HUES6 (cell line): Measurements from ENCODE around the gene CARNS1.
"Not testable (repeated sequence)": the region's sequence is repeated elsewhere in the genome, so short reads cannot be mapped to it uniquely, and the experiment has no call there.

Experiments
- H3K27ac ChIP-seq: 2 replicates; pipeline ENCODE4 v1.7.0; 2013; ENCODE audit warnings: low read depth, mild to moderate bottlenecking, low read length, inconsistent platforms
- H3K27me3 ChIP-seq: 2 replicates; pipeline ENCODE4 v1.6.1; 2013; ENCODE audit warnings: low read length; ENCODE audit not compliant: control insufficient read depth, insufficient read depth
- H3K36me3 ChIP-seq: 2 replicates; pipeline ENCODE4 v1.6.1; 2013; ENCODE audit warnings: low read length; ENCODE audit not compliant: control insufficient read depth, insufficient read depth
- H3K4me1 ChIP-seq: 2 replicates; pipeline ENCODE4 v1.6.1; 2013; ENCODE audit warnings: low read length; ENCODE audit not compliant: control insufficient read depth, insufficient read depth
- H3K4me3 ChIP-seq: 2 replicates; pipeline ENCODE4 v1.5.1; 2013; ENCODE audit warnings: low read depth, low read length
- H3K9ac ChIP-seq: one replicate; pipeline ENCODE4 v1.6.1; 2013; ENCODE audit warnings: mild to moderate bottlenecking, low read length
- H3K9me3 ChIP-seq: 2 replicates; pipeline ENCODE4 v1.6.1; 2013; ENCODE audit warnings: low read depth, low read length; ENCODE audit not compliant: control insufficient read depth, insufficient read depth

Gene CARNS1

DNA sequence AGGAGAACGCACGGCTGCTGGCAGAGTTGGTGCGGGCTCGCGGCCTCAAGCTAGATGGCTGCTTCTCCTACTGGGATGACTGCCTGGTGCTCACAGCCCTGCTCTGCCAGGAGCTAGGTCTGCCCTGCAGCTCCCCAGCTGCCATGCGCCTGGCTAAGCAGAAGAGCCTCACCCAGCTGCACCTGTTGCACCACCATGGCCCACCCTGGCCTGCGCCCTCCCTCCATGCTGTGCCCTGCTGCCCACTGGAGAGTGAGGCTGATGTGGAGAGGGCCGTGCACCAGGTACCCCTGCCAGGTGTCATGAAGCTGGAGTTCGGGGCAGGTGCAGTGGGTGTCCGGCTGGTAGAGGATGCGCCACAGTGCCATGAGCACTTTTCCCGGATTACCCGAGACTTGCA is 8.0 kb downstream of the CARNS1 start:
- Histone ChIP-seq H3K9me3 (no peaks in the 10 kb centered on the region), H3K27ac (no peak overlapping the region), H3K4me3 (no peak overlapping the region), H3K9ac (no peak overlapping the region), H3K36me3 (no peaks in the 10 kb centered on the region), H3K27me3 (peaks cover 16% of the 10 kb centered on the region; the same call in 1 of the 2 replicates), H3K4me1 (peaks cover 7% of the 10 kb centered on the region; the same call in 1 of the 2 replicates)

GRCh38 chr11:67423891-67424613 is 8.6 kb downstream of the CARNS1 start:
- peaks cover 7% of the 10 kb centered on the region; the same call in 1 of the 2 replicates for H3K4me1 ChIP-seq
- H3K36me3 ChIP-seq: no peaks in the 10 kb centered on the region
- H3K27ac ChIP-seq: no peak overlapping the region
- H3K27me3 ChIP-seq: peaks cover 14% of the 10 kb centered on the region; the same call in 1 of the 2 replicates
- H3K9me3 ChIP-seq: no peaks in the 10 kb centered on the region
- no peak overlapping the region for H3K4me3 ChIP-seq
- no peak overlapping the region for H3K9ac ChIP-seq

- H3K27ac ChIP-seq, H3K4me1 ChIP-seq, H3K27me3 ChIP-seq, H3K9me3 ChIP-seq: not testable (repeated sequence)
- H3K9ac ChIP-seq: peak overlapping the region; percentile 26
- H3K4me3 ChIP-seq: peak overlapping the region; percentile 99
- peaks cover 22% of the 10 kb centered on the region for H3K36me3 ChIP-seq
These were observed 11.9 kb downstream of the CARNS1 start for GRCh38 chr11:67427364-67427859.

- no peaks in the 10 kb centered on the region for H3K27me3 ChIP-seq
- 0 out of 2 replicates have a peak, but pooled peaks cover 2% of the 10 kb centered on the region for H3K4me1 ChIP-seq
- no peaks in the 10 kb centered on the region for H3K9me3 ChIP-seq
- H3K4me3 ChIP-seq: peak within 1 kb of the TSS; percentile 99
- H3K27ac ChIP-seq: 0 out of 2 replicates have a peak within 1 kb of the TSS, but pooled peaks have one; percentile 4
- H3K36me3 ChIP-seq: peaks cover 31% of the 10 kb centered on the region
- peak within 1 kb of the TSS; percentile 85 for H3K9ac ChIP-seq
These were observed 12.8 kb downstream of the CARNS1 start, which contains the start of gene RPS6KB2 for GRCh38 chr11:67428052-67429001. Gene RPS6KB2 (plus strand): TSS chr11:67428494. CDS start chr11:67428546, 52 bp downstream.

- H3K27me3 ChIP-seq: no peaks in the 10 kb centered on the region
- no peaks in the 10 kb centered on the region for H3K9me3 ChIP-seq
- 0 out of 2 replicates have a peak, but pooled peaks cover 2% of the 10 kb centered on the region for H3K4me1 ChIP-seq
- H3K9ac ChIP-seq: peak overlapping the region; percentile 85
- no peak overlapping the region for H3K27ac ChIP-seq
- H3K36me3 ChIP-seq: peaks cover 39% of the 10 kb centered on the region
- H3K4me3 ChIP-seq: peak overlapping the region; percentile 99
These were observed 13.7 kb downstream of the CARNS1 start for GRCh38 chr11:67429038-67429668.

- Histone ChIP-seq H3K4me1 (0 out of 2 replicates have a peak, but pooled peaks cover 2% of the 10 kb centered on the region), H3K9ac (no peak overlapping the region), H3K27me3 (no peaks in the 10 kb centered on the region), H3K36me3 (peaks cover 45% of the 10 kb centered on the region), H3K27ac (no peak overlapping the region), H3K4me3 (peak overlapping the region; percentile 99; the same call in 1 of the 2 replicates), H3K9me3 (no peaks in the 10 kb centered on the region)
These were observed 14.2 kb downstream of the CARNS1 start for GRCh38 chr11:67429722-67430121.

GRCh38 chr11:67431346-67432249 is 16.1 kb downstream of the CARNS1 start:
- no peak overlapping the region for H3K9ac ChIP-seq
- peaks cover 55% of the 10 kb centered on the region for H3K36me3 ChIP-seq
- peaks cover 14% of the 10 kb centered on the region for H3K4me1 ChIP-seq
- H3K27me3 ChIP-seq: no peaks in the 10 kb centered on the region
- no peak overlapping the region for H3K4me3 ChIP-seq
- no peak overlapping the region for H3K27ac ChIP-seq
- H3K9me3 ChIP-seq: no peaks in the 10 kb centered on the region

GRCh38 chr11:67432655-67433349 is 17.3 kb downstream of the CARNS1 start:
- no peak overlapping the region for H3K9ac ChIP-seq
- peaks cover 23% of the 10 kb centered on the region for H3K4me1 ChIP-seq
- H3K27ac ChIP-seq: no peak overlapping the region
- peaks cover 60% of the 10 kb centered on the region for H3K36me3 ChIP-seq
- no peaks in the 10 kb centered on the region for H3K9me3 ChIP-seq
- no peak overlapping the region for H3K4me3 ChIP-seq
- no peaks in the 10 kb centered on the region for H3K27me3 ChIP-seq

GRCh38 chr11:67433536-67434394 is 18.3 kb downstream of the CARNS1 start:
- no peak overlapping the region for H3K27ac ChIP-seq
- peaks cover 70% of the 10 kb centered on the region for H3K36me3 ChIP-seq
- H3K9me3 ChIP-seq: no peaks in the 10 kb centered on the region
- no peaks in the 10 kb centered on the region for H3K27me3 ChIP-seq
- no peak overlapping the region for H3K4me3 ChIP-seq
- no peak overlapping the region for H3K9ac ChIP-seq
- peaks cover 25% of the 10 kb centered on the region for H3K4me1 ChIP-seq
